Measurements from ENCODE around the gene SLC13A3. TPM values are rescaled to one million over a fixed set of nuclear protein-coding genes. Genes with fewer than 3 reads are reported as not detected.

Gene SLC13A3
- total and polyA plus RNA-seq, 4 donors, result 1.5 to 10.7 (median 8.3) TPM

DNA sequence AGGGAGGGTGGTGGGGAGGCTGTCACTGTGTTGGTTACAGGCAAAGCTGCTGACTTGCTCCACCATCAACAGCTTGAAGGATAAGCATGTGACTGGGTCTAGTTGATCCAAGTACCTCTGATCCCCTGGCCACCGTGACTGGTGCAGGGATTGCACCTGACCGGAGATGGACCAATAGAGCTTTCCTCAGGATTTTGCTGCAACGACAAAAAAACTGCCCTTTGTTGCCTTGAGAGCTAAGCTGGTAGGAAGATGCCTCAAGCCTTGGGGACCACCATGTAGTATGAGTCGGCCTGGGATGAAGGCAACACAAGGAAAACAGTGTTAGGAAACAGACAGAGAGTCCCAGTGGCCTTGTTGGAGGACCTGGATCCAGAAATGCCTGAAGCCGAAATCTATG, 102.6 kb downstream of the SLC13A3 start (continued):
- no peak for TF ChIP-seq EGR1 (IDR thresholded peaks at IDR 0.05; ENCODE audit: low read depth in 2 of 2)

DNA sequence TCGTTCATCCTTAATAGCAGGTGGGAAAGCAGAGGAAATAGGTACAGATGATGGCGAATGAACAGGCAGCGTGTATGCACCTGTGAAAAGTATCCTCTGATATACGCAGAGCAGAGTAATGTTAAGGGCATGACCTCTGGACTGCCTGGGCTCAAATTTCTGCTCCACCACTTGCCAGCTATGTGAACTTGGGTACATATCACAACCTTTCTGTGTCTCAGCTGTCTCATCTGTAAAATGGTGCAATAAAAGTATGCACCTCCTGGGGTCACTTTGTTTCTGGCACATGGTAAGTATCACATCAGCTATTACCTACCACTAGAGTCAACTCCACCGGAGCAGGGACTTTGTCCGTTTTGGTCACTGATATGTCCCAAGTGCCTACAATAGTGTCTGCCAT, 103.3 kb downstream of the SLC13A3 start:
- 89% methylated on average over 6 of the region's 6 CpGs for WGBS
- DNase-seq (ENCODE audit: low spot score), result no peak
- H3K36me3 ChIP-seq (ENCODE audit: control insufficient read depth in 4 of 4, insufficient read depth in 3 of 4, low read depth in 1 of 4, low read length in 3 of 4), result no peaks in the 10 kb centered on the region

DNA sequence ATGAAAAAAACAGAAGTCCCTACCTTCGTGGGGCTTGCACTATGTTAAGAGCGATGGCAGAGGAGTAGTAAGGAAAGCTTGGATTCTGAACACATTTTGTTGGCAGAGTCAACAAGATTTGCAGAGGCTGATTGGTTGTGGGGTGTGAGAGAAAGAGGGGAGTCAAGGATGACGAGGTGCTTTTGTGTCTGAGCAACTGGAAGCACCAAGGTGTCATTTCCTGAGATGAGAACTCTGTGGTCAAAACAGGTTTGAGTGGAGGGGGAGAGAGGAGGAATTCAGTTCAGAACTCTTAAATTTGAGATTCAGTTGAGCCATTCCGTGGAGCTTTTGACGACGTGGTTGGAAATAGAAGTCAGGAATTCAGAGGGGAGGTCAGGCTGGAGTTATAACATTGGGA, 104.3 kb downstream of the SLC13A3 start:
- Histone ChIP-seq H3K36me3 (ENCODE audit: control insufficient read depth in 4 of 4, insufficient read depth in 3 of 4, low read depth in 1 of 4, low read length in 3 of 4) (no peaks in the 10 kb centered on the region), H3K27ac (ENCODE audit: low read depth in 1 of 2, low read length in 2 of 2) (no peak overlapping the region), H3K27me3 (ENCODE audit: control insufficient read depth in 4 of 4, insufficient read depth in 4 of 4, low read length in 3 of 4) (no peaks in the 10 kb centered on the region), H3K4me3 (ENCODE audit: low read depth in 1 of 3, low read length in 3 of 3) (no peak overlapping the region), H3K9ac (ENCODE audit: low read depth in 1 of 2, low read length in 2 of 2) (no peak overlapping the region), H3K4me1 (ENCODE audit: control insufficient read depth in 4 of 4, insufficient read depth in 4 of 4, low read length in 3 of 4) (no peaks in the 10 kb centered on the region), H3K9me3 (ENCODE audit: control insufficient read depth in 4 of 4, low read length in 3 of 4) (no peaks in the 10 kb centered on the region)
- TF ChIP-seq, protein P1, sequence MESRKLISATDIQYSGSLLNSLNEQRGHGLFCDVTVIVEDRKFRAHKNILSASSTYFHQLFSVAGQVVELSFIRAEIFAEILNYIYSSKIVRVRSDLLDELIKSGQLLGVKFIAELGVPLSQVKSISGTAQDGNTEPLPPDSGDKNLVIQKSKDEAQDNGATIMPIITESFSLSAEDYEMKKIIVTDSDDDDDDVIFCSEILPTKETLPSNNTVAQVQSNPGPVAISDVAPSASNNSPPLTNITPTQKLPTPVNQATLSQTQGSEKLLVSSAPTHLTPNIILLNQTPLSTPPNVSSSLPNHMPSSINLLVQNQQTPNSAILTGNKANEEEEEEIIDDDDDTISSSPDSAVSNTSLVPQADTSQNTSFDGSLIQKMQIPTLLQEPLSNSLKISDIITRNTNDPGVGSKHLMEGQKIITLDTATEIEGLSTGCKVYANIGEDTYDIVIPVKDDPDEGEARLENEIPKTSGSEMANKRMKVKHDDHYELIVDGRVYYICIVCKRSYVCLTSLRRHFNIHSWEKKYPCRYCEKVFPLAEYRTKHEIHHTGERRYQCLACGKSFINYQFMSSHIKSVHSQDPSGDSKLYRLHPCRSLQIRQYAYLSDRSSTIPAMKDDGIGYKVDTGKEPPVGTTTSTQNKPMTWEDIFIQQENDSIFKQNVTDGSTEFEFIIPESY (IDR thresholded peaks at IDR 0.05), result no peak
- no peak for TF ChIP-seq HNF4G (IDR thresholded peaks at IDR 0.05)
- TF ChIP-seq FOXA2 (IDR thresholded peaks at IDR 0.05), result no peak
- no peak for TF ChIP-seq HNF4A (conservative IDR thresholded peaks at IDR 0.05)
- no peak for TF ChIP-seq EGR1 (IDR thresholded peaks at IDR 0.05; ENCODE audit: low read depth in 2 of 2)
- no peak for TF ChIP-seq JUND (IDR thresholded peaks at IDR 0.05)
- WGBS, result 81% methylated on average over 6 of the region's 6 CpGs
- no peak for DNase-seq (ENCODE audit: low spot score)

More for the DNA sequence above, 103.3 kb downstream of the SLC13A3 start:
- Histone ChIP-seq H3K4me3 (ENCODE audit: low read depth in 1 of 3, low read length in 3 of 3) (no peak overlapping the region), H3K9me3 (ENCODE audit: control insufficient read depth in 4 of 4, low read length in 3 of 4) (no peaks in the 10 kb centered on the region), H3K4me1 (ENCODE audit: control insufficient read depth in 4 of 4, insufficient read depth in 4 of 4, low read length in 3 of 4) (no peaks in the 10 kb centered on the region), H3K27ac (ENCODE audit: low read depth in 1 of 2, low read length in 2 of 2) (no peak overlapping the region), H3K27me3 (ENCODE audit: control insufficient read depth in 4 of 4, insufficient read depth in 4 of 4, low read length in 3 of 4) (no peaks in the 10 kb centered on the region), H3K9ac (ENCODE audit: low read depth in 1 of 2, low read length in 2 of 2) (no peak overlapping the region)
- TF ChIP-seq RXRA (IDR thresholded peaks at IDR 0.05), result no peak
- TF ChIP-seq, protein P2, sequence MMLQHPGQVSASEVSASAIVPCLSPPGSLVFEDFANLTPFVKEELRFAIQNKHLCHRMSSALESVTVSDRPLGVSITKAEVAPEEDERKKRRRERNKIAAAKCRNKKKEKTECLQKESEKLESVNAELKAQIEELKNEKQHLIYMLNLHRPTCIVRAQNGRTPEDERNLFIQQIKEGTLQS (IDR thresholded peaks at IDR 0.05), result no peak
- no peak for TF ChIP-seq NR2F2 (IDR thresholded peaks at IDR 0.05)
- TF ChIP-seq, protein P3, sequence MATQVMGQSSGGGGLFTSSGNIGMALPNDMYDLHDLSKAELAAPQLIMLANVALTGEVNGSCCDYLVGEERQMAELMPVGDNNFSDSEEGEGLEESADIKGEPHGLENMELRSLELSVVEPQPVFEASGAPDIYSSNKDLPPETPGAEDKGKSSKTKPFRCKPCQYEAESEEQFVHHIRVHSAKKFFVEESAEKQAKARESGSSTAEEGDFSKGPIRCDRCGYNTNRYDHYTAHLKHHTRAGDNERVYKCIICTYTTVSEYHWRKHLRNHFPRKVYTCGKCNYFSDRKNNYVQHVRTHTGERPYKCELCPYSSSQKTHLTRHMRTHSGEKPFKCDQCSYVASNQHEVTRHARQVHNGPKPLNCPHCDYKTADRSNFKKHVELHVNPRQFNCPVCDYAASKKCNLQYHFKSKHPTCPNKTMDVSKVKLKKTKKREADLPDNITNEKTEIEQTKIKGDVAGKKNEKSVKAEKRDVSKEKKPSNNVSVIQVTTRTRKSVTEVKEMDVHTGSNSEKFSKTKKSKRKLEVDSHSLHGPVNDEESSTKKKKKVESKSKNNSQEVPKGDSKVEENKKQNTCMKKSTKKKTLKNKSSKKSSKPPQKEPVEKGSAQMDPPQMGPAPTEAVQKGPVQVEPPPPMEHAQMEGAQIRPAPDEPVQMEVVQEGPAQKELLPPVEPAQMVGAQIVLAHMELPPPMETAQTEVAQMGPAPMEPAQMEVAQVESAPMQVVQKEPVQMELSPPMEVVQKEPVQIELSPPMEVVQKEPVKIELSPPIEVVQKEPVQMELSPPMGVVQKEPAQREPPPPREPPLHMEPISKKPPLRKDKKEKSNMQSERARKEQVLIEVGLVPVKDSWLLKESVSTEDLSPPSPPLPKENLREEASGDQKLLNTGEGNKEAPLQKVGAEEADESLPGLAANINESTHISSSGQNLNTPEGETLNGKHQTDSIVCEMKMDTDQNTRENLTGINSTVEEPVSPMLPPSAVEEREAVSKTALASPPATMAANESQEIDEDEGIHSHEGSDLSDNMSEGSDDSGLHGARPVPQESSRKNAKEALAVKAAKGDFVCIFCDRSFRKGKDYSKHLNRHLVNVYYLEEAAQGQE (IDR thresholded peaks at IDR 0.05), result no peak
- TF ChIP-seq, protein P1 (IDR thresholded peaks at IDR 0.05), result no peak
- no peak for TF ChIP-seq SP1 (IDR thresholded peaks at IDR 0.05)
- TF ChIP-seq YY1 (IDR thresholded peaks at IDR 0.05), result no peak

Measured in liver (tissue), 9 donors.